ENCODE data around the gene RREB1.

RREB1 gene

GRCh38 chr6:7198833-7199800, 91.4 kb downstream of the RREB1 start:
- DNase-seq, result no peak

- no peak for DNase-seq
Observed at GRCh38 chr6:7200598-7201443, 93.1 kb downstream of the RREB1 start.

GRCh38 chr6:7201444-7201731, 93.6 kb downstream of the RREB1 start:
- no peak for DNase-seq

- DNase-seq, result peak in 1 of 2 experiments; percentile 29
Observed at GRCh38 chr6:7201732-7202541, 94.2 kb downstream of the RREB1 start.

GRCh38 chr6:7202950-7203349, 95.2 kb downstream of the RREB1 start:
- DNase-seq, result no peak

GRCh38 chr6:7203939-7204338, 96.2 kb downstream of the RREB1 start:
- DNase-seq, result no peak

GRCh38 chr6:7204726-7205125, 97.0 kb downstream of the RREB1 start:
- DNase-seq, result no peak

- DNase-seq, result no peak
Observed at GRCh38 chr6:7207720-7208119, 100.0 kb downstream of the RREB1 start.

GRCh38 chr6:7213416-7213815, 105.7 kb downstream of the RREB1 start:
- DNase-seq, result no peak

GRCh38 chr6:7214468-7214867, 106.7 kb downstream of the RREB1 start:
- DNase-seq, result no peak

GRCh38 chr6:7215131-7215530, 107.4 kb downstream of the RREB1 start:
- no peak for DNase-seq

GRCh38 chr6:7215798-7216231, 108.1 kb downstream of the RREB1 start:
- no peak for DNase-seq

GRCh38 chr6:7216941-7217621, 109.3 kb downstream of the RREB1 start:
- DNase-seq, result no peak

- no peak for DNase-seq
Observed at GRCh38 chr6:7218406-7218988, 110.7 kb downstream of the RREB1 start.

GRCh38 chr6:7219310-7219709, 111.5 kb downstream of the RREB1 start:
- DNase-seq, result peak; percentile 39 to 48

GRCh38 chr6:7222197-7222596, 114.4 kb downstream of the RREB1 start:
- DNase-seq, result no peak

GRCh38 chr6:7224731-7225130, 117.0 kb downstream of the RREB1 start:
- DNase-seq, result no peak

- no peak for DNase-seq
Observed at GRCh38 chr6:7228662-7229375, 121.1 kb downstream of the RREB1 start.

- DNase-seq, result no peak
Observed at GRCh38 chr6:7229376-7230326, 121.9 kb downstream of the RREB1 start.

- DNase-seq, result no peak
Observed at GRCh38 chr6:7230327-7230691, 122.5 kb downstream of the RREB1 start.

Measured in activated T-cell treated with anti-CD3 and anti-CD28 coated beads, Interleukin-2, amount 50 U/mL, for 48 hours (primary cell).